WTC11 (cell line): ENCODE results near the gene TOX2. TPM values are rescaled to one million over a fixed set of nuclear protein-coding genes. Genes with fewer than 3 reads are reported as not detected.

ENCODE experiments used
- ATAC-seq: fragments of 200-7000 bp; cut with Tn5 transposase; 2 replicates; pipeline ENCODE4 v1.10.0; 2021; ENCODE audit warnings: mild to moderate bottlenecking, moderate library complexity
- CTCF ChIA-PET: fragments of 300-600 bp; sonication (Branson Sonifier 250); formaldehyde crosslinking; loops from one replicate; lab custom pipeline; 2021; ENCODE audit warnings: antibody characterized with exemption; lab: Charles Lee
- POLR2A ChIA-PET: fragments of 350-600 bp; sonication (Branson Sonifier 250); formaldehyde crosslinking; loops from one replicate; lab custom pipeline; 2021; ENCODE audit warnings: antibody characterized with exemption; lab: Charles Lee
- DNase-seq: peaks from one replicate; pipeline ENCODE4 v3.0.0; 2021; ENCODE audit warnings: low spot score
- H3K27ac Mint-ChIP-seq: 2 replicates; pipeline ENCODE4 v1.8.0; 2021; ENCODE audit warnings: mixed read lengths
- H3K27me3 Mint-ChIP-seq: 2 replicates; pipeline ENCODE4 v1.8.0; 2021; ENCODE audit warnings: low read depth, mild to moderate bottlenecking, moderate library complexity, mixed read lengths
- H3K36me3 Mint-ChIP-seq: 2 replicates; pipeline ENCODE4 v1.8.0; 2021; ENCODE audit warnings: mixed read lengths
- H3K4me1 Mint-ChIP-seq: 2 replicates; pipeline ENCODE4 v1.8.0; 2022; ENCODE audit warnings: mixed read lengths
- H3K4me3 Mint-ChIP-seq: 2 replicates; pipeline ENCODE4 v1.8.0; 2021; ENCODE audit warnings: mild to moderate bottlenecking, moderate library complexity, mixed read lengths
- H3K9me3 Mint-ChIP-seq: 2 replicates; pipeline ENCODE4 v1.8.0; 2021; ENCODE audit warnings: mixed read lengths
- ARID4B ChIP-seq: sonication (generic); formaldehyde crosslinking; IDR thresholded peaks from 2 replicates; pipeline ENCODE4 v1.8.0; 2023; ENCODE audit warnings: missing genetic modification reagents, mild to moderate bottlenecking, borderline replicate concordance
- ATF1 ChIP-seq: sonication (generic); formaldehyde crosslinking; IDR thresholded peaks from 2 replicates; pipeline ENCODE4 v1.8.1; 2023; ENCODE audit warnings: mild to moderate bottlenecking, moderate library complexity, missing genetic modification reagents
- ELF4 ChIP-seq: sonication (generic); formaldehyde crosslinking; IDR thresholded peaks from 2 replicates; pipeline ENCODE4 v1.8.1; 2022; ENCODE audit warnings: low read depth, mild to moderate bottlenecking, moderate library complexity, missing genetic modification reagents
- ETV6 ChIP-seq: sonication (generic); formaldehyde crosslinking; IDR thresholded peaks from 2 replicates; pipeline ENCODE4 v1.8.1; 2022; ENCODE audit warnings: mild to moderate bottlenecking, missing genetic modification reagents
- FOXK1 ChIP-seq: sonication (generic); formaldehyde crosslinking; IDR thresholded peaks from 2 replicates; pipeline ENCODE4 v1.8.0; 2022; ENCODE audit warnings: mild to moderate bottlenecking, moderate library complexity, missing genetic modification reagents
- FOXP4 ChIP-seq: sonication (generic); formaldehyde crosslinking; IDR thresholded peaks from 2 replicates; pipeline ENCODE4 v1.8.0; 2022; ENCODE audit warnings: mild to moderate bottlenecking, missing genetic modification reagents
- HMGA2 ChIP-seq: fragments of 250-450 bp; sonication (Bioruptor Pico); IDR thresholded peaks from 2 replicates; pipeline ENCODE4 v1.4.0; 2021; ENCODE audit warnings: mild to moderate bottlenecking, moderate library complexity
- KAT7 ChIP-seq: sonication (generic); formaldehyde crosslinking; IDR thresholded peaks from 2 replicates; pipeline ENCODE4 v1.8.1; 2023; ENCODE audit warnings: missing genetic modification reagents, mild to moderate bottlenecking, borderline replicate concordance
- NFATC4 ChIP-seq: fragments of 250-450 bp; sonication (Bioruptor Pico); IDR thresholded peaks from 2 replicates; pipeline ENCODE4 v1.9.0; 2021; ENCODE audit warnings: mild to moderate bottlenecking
- PRRX2 ChIP-seq: fragments of 250-450 bp; sonication (Bioruptor Pico); IDR thresholded peaks from 2 replicates; pipeline ENCODE4 v1.8.0; 2021; ENCODE audit warnings: mild to moderate bottlenecking
- RORB ChIP-seq: fragments of 250-450 bp; sonication (Bioruptor Pico); IDR thresholded peaks from 2 replicates; pipeline ENCODE4 v1.9.0; 2021; ENCODE audit warnings: mild to moderate bottlenecking
- SOX15 ChIP-seq: fragments of 250-450 bp; sonication (Bioruptor Pico); IDR thresholded peaks from 2 replicates; pipeline ENCODE4 v1.9.0; 2021; ENCODE audit warnings: mild to moderate bottlenecking
- TEAD4 ChIP-seq: sonication (generic); formaldehyde crosslinking; IDR thresholded peaks from 2 replicates; pipeline ENCODE4 v1.8.0; 2022; ENCODE audit warnings: mild to moderate bottlenecking, missing genetic modification reagents
- TP53 ChIP-seq: sonication (generic); formaldehyde crosslinking; IDR thresholded peaks from 2 replicates; pipeline ENCODE4 v1.8.1; 2023; ENCODE audit warnings: mild to moderate bottlenecking, missing genetic modification reagents
- USF2 ChIP-seq: sonication (generic); formaldehyde crosslinking; IDR thresholded peaks from 2 replicates; pipeline ENCODE4 v1.8.1; 2023; ENCODE audit warnings: mild to moderate bottlenecking, missing genetic modification reagents, moderate library complexity
- ZNF219 ChIP-seq: sonication (generic); formaldehyde crosslinking; IDR thresholded peaks from 2 replicates; pipeline ENCODE4 v1.8.0; 2023; ENCODE audit warnings: missing genetic modification reagents, mild to moderate bottlenecking, borderline replicate concordance
- ZNF396 ChIP-seq: fragments of 250-450 bp; sonication (Bioruptor Pico); IDR thresholded peaks from 2 replicates; pipeline ENCODE4 v1.8.0; 2021; ENCODE audit warnings: mild to moderate bottlenecking, moderate library complexity, borderline replicate concordance
- ZNF425 ChIP-seq: fragments of 250-450 bp; sonication (Bioruptor Pico); conservative IDR thresholded peaks from 2 replicates; pipeline ENCODE4 v1.9.0; 2021; ENCODE audit warnings: mild to moderate bottlenecking
- ZNF532 ChIP-seq: fragments of 250-450 bp; sonication (Bioruptor Pico); IDR thresholded peaks from 2 replicates; pipeline ENCODE4 v1.9.0; 2021; ENCODE audit warnings: mild to moderate bottlenecking, borderline replicate concordance
- ZNF671 ChIP-seq: fragments of 250-450 bp; sonication (Bioruptor Pico); IDR thresholded peaks from 2 replicates; pipeline ENCODE4 v1.8.0; 2021; ENCODE audit warnings: mild to moderate bottlenecking
- ZSCAN18 ChIP-seq: fragments of 250-450 bp; sonication (Bioruptor Pico); IDR thresholded peaks from 2 replicates; pipeline ENCODE4 v2.1.2; 2022; ENCODE audit warnings: mild to moderate bottlenecking, moderate library complexity
- total RNA-seq: library from RNA; stranded (reverse); gene quantifications from 3 replicates; pipeline ENCODE4 v1.2.3, GENCODE V29; 2021

TOX2 gene
- total RNA-seq, 1 experiment from 2014 or later: 3.4 TPM

GRCh38 chr20:44017905-44018258, 103.2 kb downstream of the TOX2 start:
- Mint-ChIP-seq H3K27ac (no peak overlapping the region), H3K36me3 (no peaks in the 10 kb centered on the region), H3K9me3 (no peaks in the 10 kb centered on the region), H3K27me3 (no peaks in the 10 kb centered on the region), H3K4me1 (peaks cover 12% of the 10 kb centered on the region), H3K4me3 (no peak overlapping the region)
- DNase-seq (no peak), ATAC-seq (no peak)
- ChIA-PET POLR2A (no interaction called here), CTCF (interaction anchor here (1.0 kb wide), 1 partner anchor 172 kb away, joined by 3 read pairs; no protein-coding TSS in a partner anchor)
- no peak for TF ChIP-seq ZNF219
- TF ChIP-seq ZNF425 (CRISPR knock-in tag): no peak
- TF ChIP-seq ELF4 (CRISPR knock-in tag): no peak

- ATAC-seq: no peak
- Mint-ChIP-seq H3K9me3 (no peaks in the 10 kb centered on the region), H3K4me3 (no peak overlapping the region), H3K27ac (no peak overlapping the region), H3K36me3 (no peaks in the 10 kb centered on the region), H3K4me1 (peaks cover 12% of the 10 kb centered on the region), H3K27me3 (no peaks in the 10 kb centered on the region)
- ChIA-PET POLR2A (no interaction called here), CTCF (interaction anchor here (1.0 to 2.2 kb wide), 2 partner anchors 35 to 172 kb away, joined by 3 to 8 read pairs; no protein-coding TSS in a partner anchor)
- DNase-seq: no peak
- TF ChIP-seq RORB (CRISPR knock-in tag): no peak
- no peak for TF ChIP-seq KAT7 (CRISPR knock-in tag)
- TF ChIP-seq ZSCAN18 (CRISPR knock-in tag): no peak
- TF ChIP-seq SOX15 (CRISPR knock-in tag): no peak
- TF ChIP-seq ETV6 (CRISPR knock-in tag): no peak
- no peak for TF ChIP-seq ZNF532 (CRISPR knock-in tag)
- TF ChIP-seq ZNF671 (CRISPR knock-in tag): no peak
- no peak for TF ChIP-seq FOXP4
- TF ChIP-seq ARID4B (CRISPR knock-in tag): no peak
- no peak for TF ChIP-seq ZNF396 (CRISPR knock-in tag)
- TF ChIP-seq FOXK1 (CRISPR knock-in tag): no peak
- TF ChIP-seq TP53 (CRISPR knock-in tag): no peak
- no peak for TF ChIP-seq HMGA2 (CRISPR knock-in tag)
- TF ChIP-seq TEAD4 (CRISPR knock-in tag): no peak
- no peak for TF ChIP-seq PRRX2
- TF ChIP-seq USF2 (CRISPR knock-in tag): no peak
- TF ChIP-seq ATF1 (CRISPR knock-in tag): no peak
- no peak for TF ChIP-seq NFATC4 (CRISPR knock-in tag)
Measured at GRCh38 chr20:44018259-44018941, 103.7 kb downstream of the TOX2 start.
